DMS 273 (cell line): Measurements from ENCODE around the gene ZNF627.
"Not testable (repeated sequence)": the region's sequence is repeated elsewhere in the genome, so short reads cannot be mapped to it uniquely, and the experiment has no call there.

Experiments
- DNase-seq: peaks from one replicate; lab custom pipeline; 2025; ENCODE audit not compliant: unreplicated experiment; lab: John Stamatoyannopoulos, UW

Gene ZNF627

GRCh38 chr19:11573763-11574162 is 23.5 kb upstream of the ZNF627 start:
- not testable (repeated sequence) for DNase-seq

GRCh38 chr19:11574689-11575088 is 22.6 kb upstream of the ZNF627 start:
- no peak for DNase-seq

GRCh38 chr19:11576227-11576626 is 21.1 kb upstream of the ZNF627 start:
- DNase-seq: no peak

GRCh38 chr19:11577451-11578257 is 19.6 kb upstream of the ZNF627 start, which contains the start of gene ACP5:
Gene ACP5 (minus strand): TSS chr19:11577645. CDS start chr19:11577317, 328 bp downstream.
- no peak for DNase-seq

- no peak for DNase-seq
These were observed 18.8 kb upstream of the ZNF627 start for GRCh38 chr19:11578258-11579142.

GRCh38 chr19:11580116-11580515 is 17.2 kb upstream of the ZNF627 start:
- no peak for DNase-seq

GRCh38 chr19:11581740-11582139 is 15.5 kb upstream of the ZNF627 start:
- no peak for DNase-seq

GRCh38 chr19:11586331-11586730 is 11.0 kb upstream of the ZNF627 start:
- no peak for DNase-seq

GRCh38 chr19:11587302-11587974 is 9.8 kb upstream of the ZNF627 start:
- peak; percentile 89 for DNase-seq

GRCh38 chr19:11587975-11588631 is 9.2 kb upstream of the ZNF627 start:
- DNase-seq: no peak

GRCh38 chr19:11594084-11594483 is 3.2 kb upstream of the ZNF627 start:
- DNase-seq: no peak

GRCh38 chr19:11596156-11596555 is 1.1 kb upstream of the ZNF627 start:
- DNase-seq: no peak

GRCh38 chr19:11598103-11598483 is 810 bp downstream of the ZNF627 start:
- DNase-seq: no peak

- no peak for DNase-seq
These were observed 1.5 kb downstream of the ZNF627 start for GRCh38 chr19:11598746-11599145.

GRCh38 chr19:11599704-11600103 is 2.4 kb downstream of the ZNF627 start:
- not testable (repeated sequence) for DNase-seq

- peak; percentile 22 for DNase-seq
These were observed 9.2 kb downstream of the ZNF627 start for GRCh38 chr19:11606484-11606883.

GRCh38 chr19:11611730-11612129 is 14.4 kb downstream of the ZNF627 start:
- DNase-seq: no peak

- no peak for DNase-seq
These were observed 15.7 kb downstream of the ZNF627 start for GRCh38 chr19:11612816-11613511.

- peak; percentile 19 for DNase-seq
These were observed 20.1 kb downstream of the ZNF627 start for GRCh38 chr19:11617180-11618062.
